Neural progenitor cell (in vitro differentiated cells): ENCODE results near the gene METTL5. TPM values are rescaled to one million over a fixed set of nuclear protein-coding genes. Genes with fewer than 3 reads are reported as not detected.

Experiments
- DNase-seq: peaks from one replicate; pipeline ENCODE4 v3.0.0-alpha.2; 2016; ENCODE audit warnings: low spot score
- H2AFZ ChIP-seq: fragments of 200-600 bp; sonication (generic); replicated peaks from 2 replicates; pipeline ENCODE4 v1.6.1; 2016; ENCODE audit warnings: antibody characterized with exemption
- H3F3A ChIP-seq: fragments of 200-600 bp; sonication (generic); 2 replicates; pipeline ENCODE4 v1.6.1; 2016; ENCODE audit warnings: antibody characterized with exemption, low read depth
- H3K27ac ChIP-seq: fragments of 200-600 bp; sonication (generic); 2 replicates; pipeline ENCODE4 v1.5.1; 2016; ENCODE audit warnings: mild to moderate bottlenecking
- H3K27me3 ChIP-seq: fragments of 200-600 bp; sonication (generic); 2 replicates; pipeline ENCODE4 v1.6.1; 2016; ENCODE audit warnings: mild to moderate bottlenecking, moderate library complexity
- H3K36me3 ChIP-seq: fragments of 200-600 bp; sonication (generic); 2 replicates; pipeline ENCODE4 v1.5.1; 2016
- H3K4me1 ChIP-seq: fragments of 200-600 bp; sonication (generic); 2 replicates; pipeline ENCODE4 v1.6.1; 2016; ENCODE audit warnings: mixed run types
- H3K4me2 ChIP-seq: fragments of 200-600 bp; sonication (generic); 2 replicates; pipeline ENCODE4 v1.6.1; 2016
- H3K4me3 ChIP-seq: fragments of 200-600 bp; sonication (generic); 2 replicates; pipeline ENCODE4 v1.5.1; 2016
- H3K79me2 ChIP-seq: fragments of 200-600 bp; sonication (generic); 2 replicates; pipeline ENCODE4 v1.6.1; 2016; ENCODE audit warnings: low read depth
- H3K9ac ChIP-seq: fragments of 200-600 bp; sonication (generic); 2 replicates; pipeline ENCODE4 v1.6.1; 2016
- H3K9me3 ChIP-seq: fragments of 200-600 bp; sonication (generic); 2 replicates; pipeline ENCODE4 v1.5.1; 2016; ENCODE audit warnings: low read depth
- H4K20me1 ChIP-seq: fragments of 200-600 bp; sonication (generic); 2 replicates; pipeline ENCODE4 v1.6.1; 2016; ENCODE audit warnings: low read depth
- H3K27ac Mint-ChIP-seq: 3 replicates; pipeline ENCODE4 v1.8.0; 2021; ENCODE audit warnings: mixed read lengths
- H3K27me3 Mint-ChIP-seq: 2 replicates; pipeline ENCODE4 v1.8.0; 2022; ENCODE audit warnings: low read depth, mild to moderate bottlenecking, inconsistent platforms, moderate library complexity, mixed read lengths; ENCODE audit not compliant: insufficient read depth
- H3K36me3 Mint-ChIP-seq: 3 replicates; pipeline ENCODE4 v1.8.0; 2021; ENCODE audit warnings: mixed read lengths
- H3K4me1 Mint-ChIP-seq: 3 replicates; pipeline ENCODE4 v1.8.0; 2021; ENCODE audit warnings: mixed read lengths
- H3K4me3 Mint-ChIP-seq: 3 replicates; pipeline ENCODE4 v1.8.0; 2021; ENCODE audit warnings: mild to moderate bottlenecking, moderate library complexity, mixed read lengths
- H3K9me3 Mint-ChIP-seq: 3 replicates; pipeline ENCODE4 v1.8.0; 2020; ENCODE audit warnings: mixed read lengths
- CTCF ChIP-seq: fragments of 200-600 bp; sonication (generic); IDR thresholded peaks from 2 replicates; pipeline ENCODE4 v1.5.1; 2017; ENCODE audit warnings: antibody characterized with exemption, mild to moderate bottlenecking
- EZH2 ChIP-seq: fragments of 200-600 bp; sonication (generic); IDR thresholded peaks from 2 replicates; pipeline ENCODE4 v1.6.1; 2017; ENCODE audit warnings: antibody characterized with exemption, mild to moderate bottlenecking, moderate library complexity
- EZH2phosphoT487 ChIP-seq: fragments of 200-600 bp; sonication (generic); IDR thresholded peaks from 2 replicates; pipeline ENCODE4 v1.6.1; 2017; ENCODE audit warnings: antibody characterized with exemption
- total RNA-seq: library from RNA; depleted of rRNA; stranded (reverse); fragments of >200 nt; gene quantifications from 2 replicates; pipeline ENCODE4 v1.2.3, GENCODE V29; 2015; ENCODE audit warnings: low replicate concordance

Gene METTL5
- total RNA-seq, 1 donor from 2014 or later = 146 TPM

GRCh38 chr2:169834401-169834800, 9.7 kb upstream of the METTL5 start:
- Histone ChIP-seq H4K20me1 (peaks cover 15% of the 10 kb centered on the region), H3K27ac (no peak overlapping the region), H3K4me2 (no peak overlapping the region), H3K27me3 (no peaks in the 10 kb centered on the region), H3K9me3 (no peaks in the 10 kb centered on the region), H3K4me3 (no peak overlapping the region), H3K4me1 (no peaks in the 10 kb centered on the region), H2AFZ (no peak overlapping the region), H3K36me3 (no peaks in the 10 kb centered on the region), H3K79me2 (peaks cover 86% of the 10 kb centered on the region), H3K9ac (no peak overlapping the region), H3F3A (no peaks in the 10 kb centered on the region)
- Mint-ChIP-seq H3K27me3 (peaks cover 2% of the 10 kb centered on the region), H3K27ac (no peak overlapping the region), H3K4me1 (peaks cover 2% of the 10 kb centered on the region), H3K36me3 (peaks cover 29% of the 10 kb centered on the region), H3K9me3 (peaks cover under 1% of the 10 kb centered on the region), H3K4me3 (no peak overlapping the region)
- no peak for DNase-seq
- TF ChIP-seq CTCF (no peak), EZH2phosphoT487 (no peak), EZH2 (no peak)

GRCh38 chr2:169828141-169828811, 3.6 kb upstream of the METTL5 start:
- TF ChIP-seq EZH2 (no peak), CTCF (no peak), EZH2phosphoT487 (no peak)
- Histone ChIP-seq H3F3A (peaks cover 14% of the 10 kb centered on the region), H2AFZ (peak overlapping the region; percentile 80), H3K9me3 (no peaks in the 10 kb centered on the region), H3K27ac (no peak overlapping the region), H3K4me1 (peaks cover 13% of the 10 kb centered on the region), H3K79me2 (peaks cover 67% of the 10 kb centered on the region), H4K20me1 (peaks cover 36% of the 10 kb centered on the region), H3K4me2 (peak overlapping the region; percentile 100), H3K27me3 (peaks cover 6% of the 10 kb centered on the region), H3K4me3 (peak overlapping the region; percentile 98), H3K36me3 (no peaks in the 10 kb centered on the region), H3K9ac (peak overlapping the region; percentile 79)
- peaks cover 31% of the 10 kb centered on the region for H3K4me1 Mint-ChIP-seq
- H3K9me3 Mint-ChIP-seq = no peaks in the 10 kb centered on the region
- H3K27me3 Mint-ChIP-seq = peaks cover 4% of the 10 kb centered on the region
- peak overlapping the region; percentile 94 for H3K27ac Mint-ChIP-seq
- DNase-seq = peak; percentile 60
- peaks cover 12% of the 10 kb centered on the region for H3K36me3 Mint-ChIP-seq
- H3K4me3 Mint-ChIP-seq = peak overlapping the region; percentile 97

DNA sequence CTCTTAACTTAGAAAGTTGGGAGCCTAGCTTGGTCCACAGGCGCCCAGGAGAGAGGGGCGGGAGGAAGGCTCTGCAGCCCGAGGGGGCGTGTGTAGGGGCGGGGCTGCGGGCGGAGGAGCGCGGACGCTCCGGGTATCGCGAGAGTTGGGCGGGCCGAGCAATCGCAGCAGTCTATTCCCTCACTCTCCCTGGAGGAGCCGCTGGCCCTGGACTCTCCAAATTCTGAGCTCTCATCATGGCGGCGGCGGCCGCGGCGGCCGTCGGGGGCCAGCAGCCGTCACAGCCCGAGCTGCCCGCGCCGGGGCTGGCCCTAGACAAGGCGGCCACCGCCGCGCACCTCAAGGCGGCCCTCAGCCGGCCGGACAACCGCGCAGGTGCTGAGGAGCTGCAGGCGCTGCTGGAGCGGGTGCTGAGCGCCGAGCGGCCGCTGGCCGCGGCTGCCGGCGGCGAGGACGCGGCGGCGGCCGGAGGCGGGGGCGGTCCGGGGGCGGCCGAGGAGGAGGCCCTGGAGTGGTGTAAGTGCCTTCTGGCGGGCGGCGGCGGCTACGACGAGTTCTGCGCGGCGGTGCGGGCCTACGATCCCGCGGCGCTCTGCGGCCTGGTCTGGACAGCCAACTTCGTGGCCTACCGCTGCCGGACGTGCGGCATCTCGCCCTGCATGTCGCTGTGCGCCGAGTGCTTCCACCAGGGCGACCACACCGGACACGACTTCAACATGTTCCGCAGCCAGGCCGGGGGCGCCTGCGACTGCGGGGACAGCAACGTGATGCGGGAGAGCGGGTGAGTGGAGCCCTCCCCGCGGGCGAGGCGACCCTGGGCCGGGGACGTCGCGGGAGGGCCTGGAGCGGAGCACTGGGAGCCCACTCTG, 2.8 kb upstream of the METTL5 start, which contains the start of gene UBR3:
TSS of gene UBR3 (plus strand) at position 183 of the 869 bp plus-strand sequence. CDS start at position 237, 54 bp downstream.
- Histone ChIP-seq H2AFZ (peak within 1 kb of the TSS; percentile 80), H3K79me2 (peaks cover 67% of the 10 kb centered on the region)

More for the DNA sequence above, 2.8 kb upstream of the METTL5 start, which contains the start of gene UBR3:
- Mint-ChIP-seq H3K27ac (peak within 1 kb of the TSS; percentile 94), H3K4me1 (peaks cover 38% of the 10 kb centered on the region), H3K27me3 (peaks cover 4% of the 10 kb centered on the region), H3K9me3 (no peaks in the 10 kb centered on the region), H3K4me3 (peak within 1 kb of the TSS; percentile 97), H3K36me3 (peaks cover 8% of the 10 kb centered on the region)
- no peaks in the 10 kb centered on the region for H3K9me3 ChIP-seq
- peak; percentile 96 for DNase-seq
- no peak within 1 kb of the TSS for H3K27ac ChIP-seq
- peaks cover 37% of the 10 kb centered on the region for H4K20me1 ChIP-seq
- H3K27me3 ChIP-seq = peaks cover 6% of the 10 kb centered on the region
- peaks cover 14% of the 10 kb centered on the region for H3F3A ChIP-seq
- H3K36me3 ChIP-seq = no peaks in the 10 kb centered on the region
- H3K4me2 ChIP-seq = peak within 1 kb of the TSS; percentile 100
- peak within 1 kb of the TSS; percentile 98 for H3K4me3 ChIP-seq
- H3K4me1 ChIP-seq = peaks cover 13% of the 10 kb centered on the region
- H3K9ac ChIP-seq = peak within 1 kb of the TSS; percentile 79
- TF ChIP-seq EZH2phosphoT487 = no peak
